Measurements from ENCODE around the gene TLK2.
"Not testable (repeated sequence)": the region's sequence is repeated elsewhere in the genome, so short reads cannot be mapped to it uniquely, and the experiment has no call there.

Gene TLK2

GRCh38 chr17:62560971-62561370 lies 82.3 kb downstream of the TLK2 start:
- not testable (repeated sequence) for DNase-seq (ENCODE audit: low read depth)

- no peak for DNase-seq (ENCODE audit: low read depth)
Observed at GRCh38 chr17:62562656-62563055, 84.0 kb downstream of the TLK2 start.

GRCh38 chr17:62565817-62566216 lies 87.2 kb downstream of the TLK2 start:
- no peak for DNase-seq (ENCODE audit: low read depth)

- no peak for DNase-seq (ENCODE audit: low read depth)
Observed at GRCh38 chr17:62566996-62567578, 88.5 kb downstream of the TLK2 start.

- DNase-seq (ENCODE audit: low read depth), result no peak
Observed at GRCh38 chr17:62572488-62572887, 93.9 kb downstream of the TLK2 start.

- no peak for DNase-seq (ENCODE audit: low read depth)
Observed at GRCh38 chr17:62572888-62573401, 94.3 kb downstream of the TLK2 start.

- no peak for DNase-seq (ENCODE audit: low read depth)
Observed at GRCh38 chr17:62573480-62574117, 95.0 kb downstream of the TLK2 start.

- no peak for DNase-seq (ENCODE audit: low read depth)
Observed at GRCh38 chr17:62576382-62576781, 97.8 kb downstream of the TLK2 start.

- no peak for DNase-seq (ENCODE audit: low read depth)
Observed at GRCh38 chr17:62578757-62579487, 100.3 kb downstream of the TLK2 start.

- no peak for DNase-seq (ENCODE audit: low read depth)
Observed at GRCh38 chr17:62580947-62581346, 102.3 kb downstream of the TLK2 start.

- no peak for DNase-seq (ENCODE audit: low read depth)
Observed at GRCh38 chr17:62581764-62582163, 103.1 kb downstream of the TLK2 start.

GRCh38 chr17:62587554-62587953 lies 108.9 kb downstream of the TLK2 start:
- DNase-seq (ENCODE audit: low read depth), result no peak

GRCh38 chr17:62588109-62588508 lies 109.5 kb downstream of the TLK2 start:
- DNase-seq (ENCODE audit: low read depth), result no peak

- DNase-seq (ENCODE audit: low read depth), result no peak
Observed at GRCh38 chr17:62591333-62591732, 112.7 kb downstream of the TLK2 start.

GRCh38 chr17:62591822-62592221 lies 113.2 kb downstream of the TLK2 start:
- DNase-seq (ENCODE audit: low read depth), result not testable (repeated sequence)

GRCh38 chr17:62592341-62593099 lies 113.9 kb downstream of the TLK2 start:
- no peak for DNase-seq (ENCODE audit: low read depth)

- no peak for DNase-seq (ENCODE audit: low read depth)
Observed at GRCh38 chr17:62595484-62595883, 116.9 kb downstream of the TLK2 start.

GRCh38 chr17:62596662-62597061 lies 118.0 kb downstream of the TLK2 start:
- DNase-seq (ENCODE audit: low read depth), result no peak

- DNase-seq (ENCODE audit: low read depth), result no peak
Observed at GRCh38 chr17:62597150-62597549, 118.5 kb downstream of the TLK2 start.

- no peak for DNase-seq (ENCODE audit: low read depth)
Observed at GRCh38 chr17:62597920-62598319, 119.3 kb downstream of the TLK2 start.

GRCh38 chr17:62599964-62600657 lies 121.5 kb downstream of the TLK2 start:
- no peak for DNase-seq (ENCODE audit: low read depth)

GRCh38 chr17:62600805-62601204 lies 122.2 kb downstream of the TLK2 start:
- no peak for DNase-seq (ENCODE audit: low read depth)
